WI38 (cell line): ENCODE data around the gene TASP1.

Experiments used
- H3K4me3 ChIP-seq: 2 replicates; pipeline ENCODE4 v1.5.1; 2011; ENCODE audit warnings: low read depth, mild to moderate bottlenecking, control low read depth, low read length
- CTCF ChIP-seq: IDR thresholded peaks from 2 replicates; pipeline ENCODE4 v1.5.1; 2012; ENCODE audit warnings: low read depth, mild to moderate bottlenecking, control low read depth, low read length

The TASP1 gene

GRCh38 chr20:13348311-13349234 is 290.2 kb downstream of the TASP1 start:
- H3K4me3 ChIP-seq: no peak overlapping the region
- TF ChIP-seq CTCF: no peak

GRCh38 chr20:13344671-13345070 is 294.1 kb downstream of the TASP1 start:
- no peak for TF ChIP-seq CTCF
- H3K4me3 ChIP-seq: no peak overlapping the region

- H3K4me3 ChIP-seq: no peak overlapping the region
- no peak for TF ChIP-seq CTCF
Measured at GRCh38 chr20:13342469-13343242, 296.1 kb downstream of the TASP1 start.

- no peak for TF ChIP-seq CTCF
- no peak overlapping the region for H3K4me3 ChIP-seq
Measured at GRCh38 chr20:13341737-13342393, 296.9 kb downstream of the TASP1 start.

- no peak for TF ChIP-seq CTCF
- no peak overlapping the region for H3K4me3 ChIP-seq
Measured at GRCh38 chr20:13340088-13340487, 298.6 kb downstream of the TASP1 start.
